Neuronal stem cell (in vitro differentiated cells): Measurements from ENCODE around the gene CTU2.

Experiments used
- DNase-seq: peaks from one replicate; pipeline ENCODE4 v3.0.0-alpha.2; 2013; ENCODE audit warnings: low spot score
- H2AFZ ChIP-seq: one replicate; pipeline ENCODE4 v1.6.1; 2013; ENCODE audit warnings: mild to moderate bottlenecking, low read length, inconsistent platforms
- H2AK5ac ChIP-seq: 2 replicates; pipeline ENCODE4 v1.6.1; 2013; ENCODE audit warnings: low read depth, mild to moderate bottlenecking, inconsistent platforms, low read length, moderate library complexity, mixed read lengths
- H2BK120ac ChIP-seq: 2 replicates; pipeline ENCODE4 v1.6.1; 2013; ENCODE audit warnings: low read depth, mild to moderate bottlenecking, inconsistent platforms, low read length, moderate library complexity, mixed read lengths
- H2BK12ac ChIP-seq: one replicate; pipeline ENCODE4 v1.6.1; 2013; ENCODE audit warnings: low read length, inconsistent platforms
- H2BK15ac ChIP-seq: 2 replicates; pipeline ENCODE4 v1.6.1; 2013; ENCODE audit warnings: mild to moderate bottlenecking, low read length, inconsistent platforms, mixed read lengths
- H2BK5ac ChIP-seq: one replicate; pipeline ENCODE4 v1.6.1; 2013; ENCODE audit warnings: inconsistent platforms, mild to moderate bottlenecking, low read length, moderate library complexity
- H3K14ac ChIP-seq: one replicate; pipeline ENCODE4 v1.6.1; 2013; ENCODE audit warnings: low read length, inconsistent platforms
- H3K18ac ChIP-seq: 2 replicates; pipeline ENCODE4 v1.6.1; 2013; ENCODE audit warnings: low read length, inconsistent platforms
- H3K23ac ChIP-seq: 2 replicates; pipeline ENCODE4 v1.6.1; 2013; ENCODE audit warnings: low read depth, mild to moderate bottlenecking, mixed read lengths, low read length, inconsistent platforms; ENCODE audit not compliant: poor library complexity
- H3K27ac ChIP-seq: replicated peaks from 3 replicates; pipeline ENCODE4 v1.5.1; 2013; ENCODE audit warnings: low read length, inconsistent platforms
- H3K27me3 ChIP-seq, 3 experiments: 2 replicates each; pipeline ENCODE4 v1.6.1; 2013; ENCODE audit warnings: low read length in 3 of 3, mild to moderate bottlenecking in 2 of 3, inconsistent platforms in 1 of 3, low read depth in 1 of 3, mixed read lengths in 1 of 3, moderate library complexity in 1 of 3; ENCODE audit not compliant: control insufficient read depth in 3 of 3, insufficient read depth in 3 of 3
- H3K36me3 ChIP-seq, 2 donors: replicated peaks in 1 of 2; 2 replicates each; pipeline ENCODE4 v1.6.1; 2013; ENCODE audit warnings: low read length in 2 of 2; ENCODE audit not compliant: control insufficient read depth in 2 of 2, insufficient read depth in 2 of 2
- H3K4ac ChIP-seq: 2 replicates; pipeline ENCODE4 v1.6.1; 2013; ENCODE audit warnings: inconsistent platforms, mild to moderate bottlenecking, low read length, moderate library complexity
- H3K4me1 ChIP-seq, 2 donors: 1 replicate in 1 of 2; 2 replicates in 1 of 2; pipeline ENCODE4 v1.6.1; 2013; ENCODE audit warnings: low read length in 2 of 2, low read depth in 1 of 2; ENCODE audit not compliant: control insufficient read depth in 2 of 2, insufficient read depth in 1 of 2
- H3K4me2 ChIP-seq: one replicate; pipeline ENCODE4 v1.6.1; 2013; ENCODE audit warnings: mild to moderate bottlenecking, low read length, inconsistent platforms; ENCODE audit not compliant: insufficient read depth, poor library complexity, severe bottlenecking
- H3K4me3 ChIP-seq, 2 donors: 2 replicates each; pipeline ENCODE4 v1.5.1; 2013; ENCODE audit warnings: low read length in 2 of 2, mild to moderate bottlenecking in 2 of 2, inconsistent platforms in 1 of 2, moderate library complexity in 1 of 2
- H3K79me1 ChIP-seq: one replicate; pipeline ENCODE4 v1.6.1; 2013; ENCODE audit warnings: low read depth, mild to moderate bottlenecking, inconsistent platforms, low read length, moderate library complexity
- H3K9ac ChIP-seq: one replicate; pipeline ENCODE4 v1.6.1; 2013; ENCODE audit warnings: mild to moderate bottlenecking, low read depth, low read length, inconsistent platforms; ENCODE audit not compliant: poor library complexity
- H3K9me3 ChIP-seq, 2 donors: replicated peaks in 1 of 2; 2 replicates each; pipeline versions ENCODE3 to v1.6.1; 2013; ENCODE audit warnings: low read length in 2 of 2, mild to moderate bottlenecking in 2 of 2, inconsistent platforms in 1 of 2, low read depth in 1 of 2, mixed read lengths in 1 of 2, moderate library complexity in 1 of 2; ENCODE audit not compliant: control insufficient read depth in 2 of 2, insufficient read depth in 1 of 2
- H4K8ac ChIP-seq: one replicate; pipeline ENCODE4 v1.6.1; 2013; ENCODE audit warnings: low read depth, mild to moderate bottlenecking, inconsistent platforms, low read length, moderate library complexity
- H4K91ac ChIP-seq: one replicate; pipeline ENCODE4 v1.6.1; 2013; ENCODE audit warnings: low read length, low read depth, mild to moderate bottlenecking, inconsistent platforms; ENCODE audit not compliant: poor library complexity
- WGBS, 2 donors: extraction: QIAGEN DNeasy Blood & Tissue Kit; methylation state at CpG; one replicate each; pipeline ENCODE4 v1.1.7; 2013; ENCODE audit warnings: missing lambda C conversion rate in 2 of 2, mixed read lengths in 1 of 2; ENCODE audit not compliant: insufficient read length in 2 of 2, insufficient replicate concordance in 1 of 2; ENCODE audit errors: extremely low coverage in 2 of 2; 5-methylcytosine and 5-hydroxymethylcytosine counted together

CTU2 gene

GRCh38 chr16:88726981-88727380 is 20.7 kb downstream of the CTU2 start:
- peak overlapping the region; percentile 53 for H4K91ac ChIP-seq
- H2AFZ ChIP-seq, result no peak overlapping the region
- H3K36me3 ChIP-seq, result no peaks in the 10 kb centered on the region
- H3K23ac ChIP-seq, result peak overlapping the region; percentile 80
- H3K4me2 ChIP-seq, result no peak overlapping the region
- H3K79me1 ChIP-seq, result peaks cover 8% of the 10 kb centered on the region
- H3K9me3 ChIP-seq, result no peaks in the 10 kb centered on the region
- H4K8ac ChIP-seq, result no peak overlapping the region
- no peak overlapping the region for H2AK5ac ChIP-seq
- no peak overlapping the region for H3K4ac ChIP-seq
- DNase-seq, result no peak
- no peaks in the 10 kb centered on the region for H3K4me1 ChIP-seq
- no peak overlapping the region for H3K9ac ChIP-seq
- H2BK120ac ChIP-seq, result no peak overlapping the region
- no peak overlapping the region for H3K27ac ChIP-seq
- no peak overlapping the region for H2BK15ac ChIP-seq
- H2BK5ac ChIP-seq, result no peak overlapping the region
- no peaks in the 10 kb centered on the region for H3K27me3 ChIP-seq
- H3K18ac ChIP-seq, result no peak overlapping the region
- H3K14ac ChIP-seq, result no peak overlapping the region
- WGBS, 2 donors, result no CpG with 5 or more reads among the region's 28 CpGs
- no peak overlapping the region for H3K4me3 ChIP-seq
- peak overlapping the region; percentile 41 for H2BK12ac ChIP-seq

- Histone ChIP-seq H3K27me3 (no peaks in the 10 kb centered on the region), H3K79me1 (peaks cover 8% of the 10 kb centered on the region), H3K14ac (no peak overlapping the region), H3K23ac (peak overlapping the region; percentile 55), H3K27ac (no peak overlapping the region), H2BK15ac (peak overlapping the region; percentile 21), H3K9me3 (no peaks in the 10 kb centered on the region), H3K4me2 (no peak overlapping the region), H2BK5ac (no peak overlapping the region), H2AFZ (no peak overlapping the region), H4K91ac (no peak overlapping the region), H3K9ac (peak overlapping the region; percentile 60), H2BK120ac (no peak overlapping the region), H3K18ac (peak overlapping the region; percentile 28), H2AK5ac (peak overlapping the region; percentile 84), H4K8ac (no peak overlapping the region), H3K4ac (no peak overlapping the region), H2BK12ac (peak overlapping the region; percentile 58), H3K36me3 (no peaks in the 10 kb centered on the region), H3K4me3 (no peak overlapping the region), H3K4me1 (no peaks in the 10 kb centered on the region)
- no CpG with 5 or more reads among the region's 20 CpGs for WGBS, 2 donors
- DNase-seq, result no peak
These were observed 21.6 kb downstream of the CTU2 start for GRCh38 chr16:88727871-88728270.

GRCh38 chr16:88730632-88731607 is 24.6 kb downstream of the CTU2 start:
- no peak for DNase-seq
- Histone ChIP-seq H4K8ac (peak overlapping the region; percentile 43), H2AFZ (no peak overlapping the region), H2BK12ac (no peak overlapping the region), H3K27ac (no peak overlapping the region), H2BK5ac (no peak overlapping the region), H3K9me3 (no peaks in the 10 kb centered on the region), H2BK15ac (no peak overlapping the region), H3K4me3 (no peak overlapping the region), H3K27me3 (no peaks in the 10 kb centered on the region), H3K79me1 (no peaks in the 10 kb centered on the region), H3K23ac (no peak overlapping the region), H4K91ac (no peak overlapping the region), H3K4ac (no peak overlapping the region), H2AK5ac (no peak overlapping the region), H3K9ac (no peak overlapping the region), H3K36me3 (no peaks in the 10 kb centered on the region), H2BK120ac (no peak overlapping the region), H3K4me1 (no peaks in the 10 kb centered on the region), H3K4me2 (no peak overlapping the region), H3K14ac (peak overlapping the region; percentile 21), H3K18ac (peak overlapping the region; percentile 71)
- WGBS, 2 donors, result no CpG with 5 or more reads among the region's 34 CpGs

- H2BK120ac ChIP-seq, result no peak overlapping the region
- H3K4me1 ChIP-seq, result no peaks in the 10 kb centered on the region
- H3K14ac ChIP-seq, result no peak overlapping the region
- H2AK5ac ChIP-seq, result peak overlapping the region; percentile 84
- H2BK12ac ChIP-seq, result no peak overlapping the region
- H3K27me3 ChIP-seq, result no peaks in the 10 kb centered on the region
- H3K18ac ChIP-seq, result peak overlapping the region; percentile 17
- H2BK15ac ChIP-seq, result no peak overlapping the region
- no peaks in the 10 kb centered on the region for H3K9me3 ChIP-seq
- H3K27ac ChIP-seq, result no peak overlapping the region
- no peaks in the 10 kb centered on the region for H3K36me3 ChIP-seq
- H2BK5ac ChIP-seq, result no peak overlapping the region
- no peak overlapping the region for H3K4me2 ChIP-seq
- H3K23ac ChIP-seq, result peak overlapping the region; percentile 55
- H3K4ac ChIP-seq, result no peak overlapping the region
- DNase-seq, result no peak
- no peaks in the 10 kb centered on the region for H3K79me1 ChIP-seq
- H2AFZ ChIP-seq, result no peak overlapping the region
- peak overlapping the region; percentile 4 for H3K9ac ChIP-seq
- H3K4me3 ChIP-seq, result no peak overlapping the region
- no peak overlapping the region for H4K8ac ChIP-seq
- WGBS, 2 donors, result no CpG with 5 or more reads among the region's 15 CpGs
- no peak overlapping the region for H4K91ac ChIP-seq
These were observed 25.4 kb downstream of the CTU2 start for GRCh38 chr16:88731699-88732098.
